Common myeloid progenitor, CD34-positive (primary cell): Measurements from ENCODE around the gene PROZ.

ENCODE experiments used
- CTCF ChIA-PET: fragments of 350-600 bp; sonication (Branson Sonifier 250); formaldehyde crosslinking; loops from one replicate; lab custom pipeline; 2021; ENCODE audit warnings: antibody characterized with exemption; lab: Charles Lee
- POLR2A ChIA-PET: fragments of 350-600 bp; sonication (Branson Sonifier 250); formaldehyde crosslinking; loops from one replicate; lab custom pipeline; 2021; ENCODE audit warnings: antibody characterized with exemption; lab: Charles Lee
- DNase-seq, 3 donors: peaks; one replicate each; pipeline versions ENCODE4 v3.0.0 to v3.0.0-alpha.2; 2013
- H3K27ac ChIP-seq, 2 experiments: 1 replicate in 1 of 2; 2 replicates in 1 of 2; pipeline ENCODE4 v1.7.0; 2013; ENCODE audit warnings: inconsistent platforms in 2 of 2, low read length in 2 of 2, mild to moderate bottlenecking in 2 of 2, low read depth in 1 of 2, moderate library complexity in 1 of 2; ENCODE audit not compliant: severe bottlenecking in 2 of 2, insufficient read depth in 1 of 2, poor library complexity in 1 of 2
- H3K27me3 ChIP-seq, 5 experiments: replicated peaks in 2 of 5; 1 replicate in 3 of 5; 2 replicates in 2 of 5; pipeline versions ENCODE4 v1.6.1 to v1.7.0; 2013; ENCODE audit warnings: low read length in 4 of 5, mild to moderate bottlenecking in 2 of 5, moderate library complexity in 2 of 5, inconsistent platforms in 1 of 5; ENCODE audit not compliant: insufficient read depth in 5 of 5, control insufficient read depth in 4 of 5
- H3K36me3 ChIP-seq, 4 experiments: 1 replicate in 2 of 4; 2 replicates in 2 of 4; pipeline versions ENCODE4 v1.6.1 to v1.7.0; 2013; ENCODE audit warnings: low read length in 3 of 4, control low read depth in 1 of 4, mild to moderate bottlenecking in 1 of 4; ENCODE audit not compliant: control insufficient read depth in 4 of 4, insufficient read depth in 4 of 4
- H3K4me1 ChIP-seq, 4 experiments: 1 replicate in 3 of 4; 2 replicates in 1 of 4; pipeline versions ENCODE4 v1.6.1 to v1.7.1; 2013; ENCODE audit warnings: low read length in 3 of 4, mild to moderate bottlenecking in 3 of 4, control low read depth in 1 of 4, inconsistent platforms in 1 of 4, moderate library complexity in 1 of 4; ENCODE audit not compliant: control insufficient read depth in 4 of 4, insufficient read depth in 4 of 4; ENCODE audit errors: control extremely low read depth in 1 of 4
- H3K4me3 ChIP-seq, 7 experiments: 1 replicate in 4 of 7; 2 replicates in 3 of 7; pipeline versions ENCODE4 v1.5.1 to v1.7.0; 2013; ENCODE audit warnings: mild to moderate bottlenecking in 7 of 7, low read length in 6 of 7, moderate library complexity in 6 of 7, inconsistent platforms in 2 of 7, low read depth in 2 of 7, control low read depth in 1 of 7; ENCODE audit not compliant: insufficient read depth in 4 of 7, control insufficient read depth in 1 of 7; ENCODE audit errors: extremely low read depth in 1 of 7
- H3K9me3 ChIP-seq, 5 experiments: 1 replicate in 4 of 5; 2 replicates in 1 of 5; pipeline versions ENCODE4 v1.6.1 to v1.7.1; 2013; ENCODE audit warnings: low read length in 4 of 5, mild to moderate bottlenecking in 2 of 5, inconsistent platforms in 1 of 5, low read depth in 1 of 5, moderate library complexity in 1 of 5; ENCODE audit not compliant: control insufficient read depth in 4 of 5, insufficient read depth in 2 of 5; ENCODE audit errors: control extremely low read depth in 1 of 5
- WGBS: methylation state at CpG from one replicate; pipeline ENCODE4 v1.1.5; 2013; ENCODE audit not compliant: insufficient coverage; 5-methylcytosine and 5-hydroxymethylcytosine counted together

Gene PROZ

GRCh38 chr13:113179374-113180230, 21.2 kb downstream of the PROZ start:
- Histone ChIP-seq H3K36me3 (peaks cover 15 to 92% (median 64%) of the 10 kb centered on the region in 4 experiments), H3K4me3 (no peak overlapping the region), H3K27ac (peak overlapping the region in 1 of 2 experiments; percentile 22), H3K4me1 (peaks cover 0 to 2% (median 0%) of the 10 kb centered on the region in 4 experiments), H3K9me3 (no peaks in the 10 kb centered on the region), H3K27me3 (no peaks in the 10 kb centered on the region)
- POLR2A ChIA-PET = no interaction called here
- 96% methylated on average over 23 of the region's 28 CpGs for WGBS
- CTCF ChIA-PET = interaction anchor here (0.7 to 2.1 kb wide), 3 partner anchors 13 to 144 kb away, joined by 3 to 6 read pairs (median 5); no protein-coding TSS in a partner anchor
- DNase-seq = no peak

GRCh38 chr13:113182046-113182445, 23.6 kb downstream of the PROZ start:
- Histone ChIP-seq H3K27me3 (no peaks in the 10 kb centered on the region), H3K9me3 (no peaks in the 10 kb centered on the region), H3K4me1 (peaks cover 0 to 12% (median 3%) of the 10 kb centered on the region in 4 experiments), H3K4me3 (no peak overlapping the region), H3K36me3 (peaks cover 16 to 89% (median 60%) of the 10 kb centered on the region in 4 experiments), H3K27ac (no peak overlapping the region)
- WGBS = 89% methylated on average over 4 of the region's 4 CpGs
- ChIA-PET POLR2A (no interaction called here), CTCF (no interaction called here)
- DNase-seq = no peak

GRCh38 chr13:113183450-113184129, 25.1 kb downstream of the PROZ start:
- Histone ChIP-seq H3K4me1 (peaks cover 0 to 12% (median 3%) of the 10 kb centered on the region in 4 experiments), H3K4me3 (no peak overlapping the region), H3K27me3 (no peaks in the 10 kb centered on the region), H3K9me3 (no peaks in the 10 kb centered on the region), H3K27ac (no peak overlapping the region), H3K36me3 (peaks cover 17 to 88% (median 59%) of the 10 kb centered on the region in 4 experiments)
- ChIA-PET CTCF (interaction anchor here (1.8 kb wide), 1 partner anchor 23 kb away, joined by 4 read pairs; no protein-coding TSS in a partner anchor), POLR2A (no interaction called here)
- DNase-seq = no peak
- 99% methylated on average over 13 of the region's 14 CpGs for WGBS

- H3K4me3 ChIP-seq = peak overlapping the region in 1 of 7 experiments; percentile 22
- 60% methylated on average over 19 of the region's 22 CpGs for WGBS
- CTCF ChIA-PET = interaction anchor here (1.0 to 1.8 kb wide), 2 partner anchors 22 to 27 kb away, joined by 4 read pairs; no protein-coding TSS in a partner anchor
- H3K4me1 ChIP-seq = peaks cover 0 to 12% (median 3%) of the 10 kb centered on the region in 4 experiments
- no peak overlapping the region for H3K27ac ChIP-seq
- DNase-seq = peak in 2 of 3 donors; percentile 28 to 36
- H3K36me3 ChIP-seq = peaks cover 15 to 82% (median 55%) of the 10 kb centered on the region in 4 experiments
- no peaks in the 10 kb centered on the region for H3K27me3 ChIP-seq
- no peaks in the 10 kb centered on the region for H3K9me3 ChIP-seq
- POLR2A ChIA-PET = interaction anchor here (0.7 kb wide), 1 partner anchor 22 kb away, joined by 5 read pairs; no protein-coding TSS in a partner anchor
These were observed 26.4 kb downstream of the PROZ start for GRCh38 chr13:113184568-113185440.

GRCh38 chr13:113186061-113186900, 27.8 kb downstream of the PROZ start:
- WGBS = 91% methylated on average over 6 of the region's 13 CpGs
- ChIA-PET POLR2A (no interaction called here), CTCF (interaction anchor here (1.1 kb wide), 1 partner anchor 17 kb away, joined by 3 read pairs; no protein-coding TSS in a partner anchor)
- no peak overlapping the region for H3K4me3 ChIP-seq
- no peaks in the 10 kb centered on the region for H3K9me3 ChIP-seq
- peaks cover 12 to 78% (median 50%) of the 10 kb centered on the region in 4 experiments for H3K36me3 ChIP-seq
- H3K4me1 ChIP-seq = peaks cover 0 to 12% (median 3%) of the 10 kb centered on the region in 4 experiments
- H3K27ac ChIP-seq = no peak overlapping the region
- no peak for DNase-seq
- H3K27me3 ChIP-seq = no peaks in the 10 kb centered on the region

- ChIA-PET CTCF (interaction anchor here (1.1 kb wide), 1 partner anchor 16 kb away, joined by 3 read pairs; no protein-coding TSS in a partner anchor), POLR2A (no interaction called here)
- Histone ChIP-seq H3K4me1 (peaks cover 0 to 12% (median 3%) of the 10 kb centered on the region in 4 experiments), H3K27me3 (no peaks in the 10 kb centered on the region), H3K9me3 (no peaks in the 10 kb centered on the region), H3K27ac (no peak overlapping the region), H3K36me3 (peaks cover 10 to 75% (median 46%) of the 10 kb centered on the region in 4 experiments), H3K4me3 (no peak overlapping the region)
- 100% methylated on average over 8 of the region's 9 CpGs for WGBS
- DNase-seq = no peak
These were observed 28.8 kb downstream of the PROZ start for GRCh38 chr13:113187263-113187669.
